GM23248 (cell line): ENCODE measurements around the gene LIX1L.

Source experiments
- EZH2 ChIP-seq: fragments of 200-600 bp; sonication (generic); IDR thresholded peaks from 2 replicates; pipeline ENCODE4 v1.6.1; 2018; ENCODE audit warnings: antibody characterized with exemption, mild to moderate bottlenecking; ENCODE audit not compliant: insufficient read depth, poor library complexity, severe bottlenecking
- EZH2phosphoT487 ChIP-seq: fragments of 200-600 bp; sonication (generic); IDR thresholded peaks from 2 replicates; pipeline ENCODE4 v1.6.1; 2018; ENCODE audit warnings: antibody characterized with exemption, moderate library complexity, mild to moderate bottlenecking, low read depth; ENCODE audit not compliant: insufficient read depth

- no peak for TF ChIP-seq EZH2
- no peak for TF ChIP-seq EZH2phosphoT487
These were observed 4.6 kb upstream of the LIX1L start for GRCh38 chr1:145962157-145963102.
